SK-N-SH treated with all-trans-retinoic acid at 6 μM for 48 hours (cell line): ENCODE data around the gene NRXN3.

Experiments
- ATAC-seq: fragments of 200-7000 bp; cut with Tn5 transposase; 3 replicates; pipeline ENCODE4 v1.9.1; 2020; ENCODE audit warnings: mild to moderate bottlenecking, moderate library complexity
- ARNTL ChIP-seq: fragments of 450-650 bp; formaldehyde crosslinking; IDR thresholded peaks from 2 replicates; pipeline ENCODE4 v1.5.0; 2020; ENCODE audit warnings: low read depth, mild to moderate bottlenecking, moderate library complexity, borderline replicate concordance
- BACH2 ChIP-seq: fragments of 250-450 bp; sonication (Bioruptor Pico); IDR thresholded peaks from 2 replicates; pipeline ENCODE4 v1.9.0; 2021; ENCODE audit warnings: mild to moderate bottlenecking, borderline replicate concordance
- CREB5 ChIP-seq: fragments of 250-450 bp; sonication (Bioruptor Pico); IDR thresholded peaks from 2 replicates; pipeline ENCODE4 v1.5.1; 2020; ENCODE audit warnings: low read depth, mild to moderate bottlenecking, moderate library complexity
- CSRNP3 ChIP-seq: fragments of 250-450 bp; sonication (Bioruptor Pico); IDR thresholded peaks from 2 replicates; pipeline ENCODE4 v1.5.1; 2021; ENCODE audit warnings: mild to moderate bottlenecking, moderate library complexity
- ESRRG ChIP-seq: fragments of 250-450 bp; sonication (Bioruptor Pico); IDR thresholded peaks from 2 replicates; pipeline ENCODE4 v1.6.1; 2021; ENCODE audit warnings: mild to moderate bottlenecking
- GLIS3 ChIP-seq: fragments of 250-450 bp; sonication (Bioruptor Pico); IDR thresholded peaks from 2 replicates; pipeline ENCODE4 v1.5.0; 2020; ENCODE audit warnings: mild to moderate bottlenecking, moderate library complexity
- ISL1 ChIP-seq: fragments of 250-450 bp; sonication (Bioruptor Pico); IDR thresholded peaks from 2 replicates; pipeline ENCODE4 v2.1.2; 2022; ENCODE audit warnings: mild to moderate bottlenecking, moderate library complexity
- OSR1 ChIP-seq: fragments of 250-450 bp; sonication (Bioruptor Pico); IDR thresholded peaks from 2 replicates; pipeline ENCODE4 v1.8.0; 2022; ENCODE audit warnings: moderate library complexity, mild to moderate bottlenecking, inconsistent platforms
- PATZ1 ChIP-seq: fragments of 250-450 bp; sonication (Bioruptor Pico); IDR thresholded peaks from 2 replicates; pipeline ENCODE4 v1.8.0; 2020; ENCODE audit warnings: mild to moderate bottlenecking, moderate library complexity, borderline replicate concordance
- POU6F1 ChIP-seq: fragments of 250-450 bp; sonication (Bioruptor Pico); IDR thresholded peaks from 2 replicates; pipeline ENCODE4 v1.8.0; 2021; ENCODE audit warnings: low read depth, mild to moderate bottlenecking, moderate library complexity, borderline replicate concordance
- PPARA ChIP-seq: fragments of 250-450 bp; sonication (Bioruptor Pico); IDR thresholded peaks from 2 replicates; pipeline ENCODE4 v1.5.0; 2020; ENCODE audit warnings: mild to moderate bottlenecking, borderline replicate concordance
- RARB ChIP-seq: fragments of 250-450 bp; sonication (Bioruptor Pico); IDR thresholded peaks from 2 replicates; pipeline ENCODE4 v1.8.0; 2021; ENCODE audit warnings: mild to moderate bottlenecking, moderate library complexity
- SNAI2 ChIP-seq: fragments of 250-450 bp; sonication (Bioruptor Pico); IDR thresholded peaks from 2 replicates; pipeline ENCODE4 v1.5.0; 2020; ENCODE audit warnings: mild to moderate bottlenecking, moderate library complexity
- TCF4 ChIP-seq: fragments of 250-450 bp; sonication (Bioruptor Pico); IDR thresholded peaks from 2 replicates; pipeline ENCODE4 v1.8.0; 2021; ENCODE audit warnings: mild to moderate bottlenecking, moderate library complexity, borderline replicate concordance
- TOX ChIP-seq: fragments of 250-450 bp; sonication (Bioruptor Pico); IDR thresholded peaks from 2 replicates; pipeline ENCODE4 v1.8.0; 2021; ENCODE audit warnings: mild to moderate bottlenecking, moderate library complexity, borderline replicate concordance
- TSHZ2 ChIP-seq: fragments of 250-450 bp; sonication (Bioruptor Pico); IDR thresholded peaks from 2 replicates; pipeline ENCODE4 v1.5.0; 2020; ENCODE audit warnings: mild to moderate bottlenecking, moderate library complexity
- ZC3H10 ChIP-seq: fragments of 250-450 bp; sonication (Bioruptor Pico); IDR thresholded peaks from 2 replicates; pipeline ENCODE4 v1.5.1; 2021; ENCODE audit warnings: mild to moderate bottlenecking, moderate library complexity
- ZFP3 ChIP-seq: fragments of 250-450 bp; sonication (Bioruptor Pico); IDR thresholded peaks from 2 replicates; pipeline ENCODE4 v1.5.0; 2020; ENCODE audit warnings: mild to moderate bottlenecking, moderate library complexity
- ZFP30 ChIP-seq: fragments of 450-650 bp; formaldehyde crosslinking; IDR thresholded peaks from 2 replicates; pipeline ENCODE4 v1.5.0; 2022; ENCODE audit warnings: mild to moderate bottlenecking, moderate library complexity
- ZNF565 ChIP-seq: fragments of 450-650 bp; formaldehyde crosslinking; conservative IDR thresholded peaks from 2 replicates; pipeline ENCODE4 v1.5.0; 2020; ENCODE audit warnings: low read depth, mild to moderate bottlenecking, moderate library complexity
- ZNF70 ChIP-seq: fragments of 450-650 bp; formaldehyde crosslinking; IDR thresholded peaks from 2 replicates; pipeline ENCODE4 v1.5.0; 2020; ENCODE audit warnings: mild to moderate bottlenecking, moderate library complexity
- ZNF8 ChIP-seq: fragments of 450-650 bp; formaldehyde crosslinking; IDR thresholded peaks from 2 replicates; pipeline ENCODE4 v1.5.0; 2020; ENCODE audit warnings: mild to moderate bottlenecking, moderate library complexity

NRXN3 gene

GRCh38 chr14:79475887-79476532 lies 1305.8 kb downstream of the NRXN3 start:
- no peak for TF ChIP-seq ZC3H10 (CRISPR knock-in tag)
- TF ChIP-seq ZFP30 (CRISPR knock-in tag) = no peak
- TF ChIP-seq ZNF8 (CRISPR knock-in tag) = no peak
- no peak for TF ChIP-seq CSRNP3 (CRISPR knock-in tag)
- TF ChIP-seq RARB = no peak
- TF ChIP-seq CREB5 (CRISPR knock-in tag) = no peak
- TF ChIP-seq ESRRG = no peak
- no peak for TF ChIP-seq SNAI2 (CRISPR knock-in tag)
- no peak for TF ChIP-seq ISL1 (CRISPR knock-in tag)
- no peak for TF ChIP-seq TOX (CRISPR knock-in tag)
- no peak for TF ChIP-seq ZNF70 (CRISPR knock-in tag)
- no peak for TF ChIP-seq PATZ1 (CRISPR knock-in tag)
- TF ChIP-seq TSHZ2 = no peak
- TF ChIP-seq ZFP3 (CRISPR knock-in tag) = no peak
- TF ChIP-seq ZNF565 (CRISPR knock-in tag) = no peak
- no peak for TF ChIP-seq PPARA
- no peak for TF ChIP-seq BACH2 (CRISPR knock-in tag)
- no peak for TF ChIP-seq TCF4
- no peak for TF ChIP-seq POU6F1
- TF ChIP-seq GLIS3 (CRISPR knock-in tag) = no peak
- ATAC-seq = no peak

GRCh38 chr14:79476552-79476951 lies 1306.4 kb downstream of the NRXN3 start:
- TF ChIP-seq RARB (no peak), ARNTL (no peak), ZFP3 (CRISPR knock-in tag) (no peak)
- TF ChIP-seq, all 23 proteins: peak for 0
- no peak for ATAC-seq

- no peak for ATAC-seq
- no peak for TF ChIP-seq OSR1 (CRISPR knock-in tag)
- no peak for TF ChIP-seq TOX (CRISPR knock-in tag)
- TF ChIP-seq ZNF70 (CRISPR knock-in tag) = no peak
- no peak for TF ChIP-seq TCF4
These were observed 1310.0 kb downstream of the NRXN3 start for GRCh38 chr14:79480212-79480611.
